Gastrocnemius medialis (tissue), 4 donors: Measurements from ENCODE around the gene ARID3B.

ENCODE experiments used
- POLR2A ChIP-seq, 2 donors: fragments of 450-650 bp; IDR thresholded peaks; one replicate each; pipeline ENCODE4 v1.6.1; 2017; ENCODE audit warnings: antibody characterized with exemption in 2 of 2, mild to moderate bottlenecking in 2 of 2, moderate library complexity in 2 of 2
- TF ChIP-seq, protein P1 (sequence below), 5 experiments: fragments of 450-650 bp in 3 of 5; fragments of 200-600 bp in 2 of 5; sonication (generic) in 2 of 5; IDR thresholded peaks in 4 of 5; conservative IDR thresholded peaks in 1 of 5; 1 replicate in 4 of 5; 2 replicates in 1 of 5; pipeline ENCODE4 v1.5.1; 2016 to 2019; ENCODE audit warnings: antibody characterized with exemption in 5 of 5, mild to moderate bottlenecking in 3 of 5, moderate library complexity in 3 of 5

GRCh38 chr15:74613953-74614743, 73.1 kb downstream of the ARID3B start:
- TF ChIP-seq POLR2A (IDR thresholded peaks at IDR 0.05): no peak
- TF ChIP-seq, protein P1, sequence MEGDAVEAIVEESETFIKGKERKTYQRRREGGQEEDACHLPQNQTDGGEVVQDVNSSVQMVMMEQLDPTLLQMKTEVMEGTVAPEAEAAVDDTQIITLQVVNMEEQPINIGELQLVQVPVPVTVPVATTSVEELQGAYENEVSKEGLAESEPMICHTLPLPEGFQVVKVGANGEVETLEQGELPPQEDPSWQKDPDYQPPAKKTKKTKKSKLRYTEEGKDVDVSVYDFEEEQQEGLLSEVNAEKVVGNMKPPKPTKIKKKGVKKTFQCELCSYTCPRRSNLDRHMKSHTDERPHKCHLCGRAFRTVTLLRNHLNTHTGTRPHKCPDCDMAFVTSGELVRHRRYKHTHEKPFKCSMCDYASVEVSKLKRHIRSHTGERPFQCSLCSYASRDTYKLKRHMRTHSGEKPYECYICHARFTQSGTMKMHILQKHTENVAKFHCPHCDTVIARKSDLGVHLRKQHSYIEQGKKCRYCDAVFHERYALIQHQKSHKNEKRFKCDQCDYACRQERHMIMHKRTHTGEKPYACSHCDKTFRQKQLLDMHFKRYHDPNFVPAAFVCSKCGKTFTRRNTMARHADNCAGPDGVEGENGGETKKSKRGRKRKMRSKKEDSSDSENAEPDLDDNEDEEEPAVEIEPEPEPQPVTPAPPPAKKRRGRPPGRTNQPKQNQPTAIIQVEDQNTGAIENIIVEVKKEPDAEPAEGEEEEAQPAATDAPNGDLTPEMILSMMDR (IDR thresholded peaks at IDR 0.05 in 4 of 5, conservative IDR thresholded peaks at IDR 0.05 in 1 of 5): no peak
